Measurements from ENCODE around the gene OR6C68. TPM values are rescaled to one million over a fixed set of nuclear protein-coding genes. Genes with fewer than 3 reads are reported as not detected.

OR6C68 gene
- total RNA-seq, result not detected in 2 replicates
- polyA plus RNA-seq, result not detected in 2 replicates
- polyA plus RNA-seq (2012), result not detected in 2 replicates
- not detected in 2 replicates for polyA minus RNA-seq (ENCODE audit: low replicate concordance)

GRCh38 chr12:55492078-55492477 lies at the start of gene OR6C68:
Gene OR6C68, plus strand, starts transcription at chr12:55492378. Its CDS starts 0 bp downstream, at chr12:55492378.
- Histone ChIP-seq H3K36me3 (ENCODE audit: control insufficient read depth, insufficient read depth, low read length) (no peaks in the 10 kb centered on the region), H3K4me1 (ENCODE audit: control insufficient read depth, extremely low read depth, insufficient read depth, low read length) (no peaks in the 10 kb centered on the region), H3K4me3 (replicated peaks in 1 of 4; ENCODE audit: control extremely low read depth in 1 of 4, insufficient read depth in 1 of 4, low read depth in 3 of 4, low read length in 4 of 4) (no peak within 1 kb of the TSS), H3K27ac (ENCODE audit: insufficient read depth, low read length) (no peak within 1 kb of the TSS), H2AFZ (ENCODE audit: low read length) (no peak within 1 kb of the TSS), H4K20me1 (ENCODE audit: control insufficient read depth, extremely low read depth, insufficient read depth, low read length) (no peaks in the 10 kb centered on the region), H3K79me2 (ENCODE audit: control insufficient read depth, insufficient read depth, low read length) (no peaks in the 10 kb centered on the region), H3K27me3 (ENCODE audit: control insufficient read depth, insufficient read depth, low read length) (no peaks in the 10 kb centered on the region), H3K9me3 (ENCODE audit: control insufficient read depth, insufficient read depth, low read depth, low read length) (no peaks in the 10 kb centered on the region), H3K9ac (ENCODE audit: insufficient read depth, low read length) (no peak within 1 kb of the TSS), H3K4me2 (ENCODE audit: extremely low read depth, insufficient read depth, low read length) (no peak within 1 kb of the TSS)
- TF ChIP-seq EZH2 (IDR thresholded peaks at IDR 0.05; ENCODE audit: low read length, missing control alignments), result no peak
- no peak for TF ChIP-seq CTCF (conservative IDR thresholded peaks at IDR 0.05 in 1 of 2, IDR thresholded peaks at IDR 0.05 in 1 of 2; ENCODE audit: low read depth in 1 of 2, low read length in 2 of 2)
- DNase-seq (ENCODE audit: low read depth in 2 of 2), result no peak

- no peak within 1 kb of the TSS for H3K27ac ChIP-seq (ENCODE audit: insufficient read depth, low read length)
- no peaks in the 10 kb centered on the region for H3K79me2 ChIP-seq (ENCODE audit: control insufficient read depth, insufficient read depth, low read length)
- no peaks in the 10 kb centered on the region for H3K9me3 ChIP-seq (ENCODE audit: control insufficient read depth, insufficient read depth, low read depth, low read length)
- H3K9ac ChIP-seq (ENCODE audit: insufficient read depth, low read length), result no peak within 1 kb of the TSS
- no peaks in the 10 kb centered on the region for H3K4me1 ChIP-seq (ENCODE audit: control insufficient read depth, extremely low read depth, insufficient read depth, low read length)
- H3K4me2 ChIP-seq (ENCODE audit: extremely low read depth, insufficient read depth, low read length), result no peak within 1 kb of the TSS
- TF ChIP-seq CTCF (conservative IDR thresholded peaks at IDR 0.05 in 1 of 2, IDR thresholded peaks at IDR 0.05 in 1 of 2; ENCODE audit: low read depth in 1 of 2, low read length in 2 of 2) (no peak), EZH2 (IDR thresholded peaks at IDR 0.05; ENCODE audit: low read length, missing control alignments) (no peak)
- H2AFZ ChIP-seq (ENCODE audit: low read length), result no peak within 1 kb of the TSS
- no peak for DNase-seq (ENCODE audit: low read depth in 2 of 2)
- no peaks in the 10 kb centered on the region for H3K36me3 ChIP-seq (ENCODE audit: control insufficient read depth, insufficient read depth, low read length)
- H4K20me1 ChIP-seq (ENCODE audit: control insufficient read depth, extremely low read depth, insufficient read depth, low read length), result no peaks in the 10 kb centered on the region
- no peaks in the 10 kb centered on the region for H3K27me3 ChIP-seq (ENCODE audit: control insufficient read depth, insufficient read depth, low read length)
- no peak within 1 kb of the TSS for H3K4me3 ChIP-seq (replicated peaks in 1 of 4; ENCODE audit: control extremely low read depth in 1 of 4, insufficient read depth in 1 of 4, low read depth in 3 of 4, low read length in 4 of 4)
Observed at GRCh38 chr12:55443776-55444175, 48.4 kb upstream of the OR6C68 start, which contains the start of gene OR6C2. Gene OR6C2, plus strand, starts transcription at chr12:55444076. Its CDS starts 8,138 bp downstream, at chr12:55452214.

GRCh38 chr12:55445357-55445756 lies 46.8 kb upstream of the OR6C68 start:
- H2AFZ ChIP-seq (ENCODE audit: low read length), result no peak overlapping the region
- no peaks in the 10 kb centered on the region for H3K36me3 ChIP-seq (ENCODE audit: control insufficient read depth, insufficient read depth, low read length)
- no peak for DNase-seq (ENCODE audit: low read depth in 2 of 2)
- no peaks in the 10 kb centered on the region for H3K9me3 ChIP-seq (ENCODE audit: control insufficient read depth, insufficient read depth, low read depth, low read length)
- no peak for TF ChIP-seq CTCF (conservative IDR thresholded peaks at IDR 0.05 in 1 of 2, IDR thresholded peaks at IDR 0.05 in 1 of 2; ENCODE audit: low read depth in 1 of 2, low read length in 2 of 2)
- no peak for TF ChIP-seq EZH2 (IDR thresholded peaks at IDR 0.05; ENCODE audit: low read length, missing control alignments)
- no peaks in the 10 kb centered on the region for H3K79me2 ChIP-seq (ENCODE audit: control insufficient read depth, insufficient read depth, low read length)
- H3K27ac ChIP-seq (ENCODE audit: insufficient read depth, low read length), result no peak overlapping the region
- H3K4me2 ChIP-seq (ENCODE audit: extremely low read depth, insufficient read depth, low read length), result no peak overlapping the region
- no peaks in the 10 kb centered on the region for H3K4me1 ChIP-seq (ENCODE audit: control insufficient read depth, extremely low read depth, insufficient read depth, low read length)
- H3K9ac ChIP-seq (ENCODE audit: insufficient read depth, low read length), result no peak overlapping the region
- H3K27me3 ChIP-seq (ENCODE audit: control insufficient read depth, insufficient read depth, low read length), result no peaks in the 10 kb centered on the region
- H4K20me1 ChIP-seq (ENCODE audit: control insufficient read depth, extremely low read depth, insufficient read depth, low read length), result no peaks in the 10 kb centered on the region
- no peak overlapping the region for H3K4me3 ChIP-seq (replicated peaks in 1 of 4; ENCODE audit: control extremely low read depth in 1 of 4, insufficient read depth in 1 of 4, low read depth in 3 of 4, low read length in 4 of 4)

Data from fibroblast of lung (primary cell).